Fibroblast of lung (primary cell): ENCODE data around the gene SLC38A10.

Experiments used
- CTCF ChIP-seq, 2 donors: IDR thresholded peaks in 1 of 2; conservative IDR thresholded peaks in 1 of 2; 1 replicate in 1 of 2; 2 replicates in 1 of 2; pipeline ENCODE4 v1.5.1; 2011 to 2012; ENCODE audit warnings: low read length in 2 of 2, control low read depth in 1 of 2, inconsistent platforms in 1 of 2, low read depth in 1 of 2, mild to moderate bottlenecking in 1 of 2
- EZH2 ChIP-seq: IDR thresholded peaks from 2 replicates; pipeline ENCODE4 v1.5.1; 2012; ENCODE audit warnings: low read length, control low read depth, mild to moderate bottlenecking; ENCODE audit errors: missing control alignments

GRCh38 chr17:81278831-81279230 is 16.3 kb downstream of the SLC38A10 start:
- TF ChIP-seq CTCF (conservative IDR thresholded peaks at IDR 0.05 in 1 of 2, IDR thresholded peaks at IDR 0.05 in 1 of 2; ENCODE audit: low read depth in 1 of 2, low read length in 2 of 2) (no peak), EZH2 (no peak)
